Esophagus muscularis mucosa (tissue), 4 donors: ENCODE results near the gene FBLN1. TPM values are rescaled to one million over a fixed set of nuclear protein-coding genes. Genes with fewer than 3 reads are reported as not detected.
A peak's percentile ranks its signal among the peaks of the same experiment; 100 is the strongest.
"Not testable (repeated sequence)": the region's sequence is repeated elsewhere in the genome, so short reads cannot be mapped to it uniquely, and the experiment has no call there.

ENCODE experiments used
- DNase-seq: peaks from one replicate; pipeline ENCODE4 v3.0.0-alpha.2; 2017; ENCODE audit errors: extremely low spot score
- H3K27ac ChIP-seq, 4 donors: fragments of 200-600 bp; sonication (generic); replicated peaks in 1 of 4; 1 replicate in 3 of 4; 2 replicates in 1 of 4; pipeline ENCODE4 v1.5.1; 2016 to 2019; ENCODE audit warnings: mild to moderate bottlenecking in 1 of 4
- H3K27me3 ChIP-seq, 4 donors: fragments of 200-600 bp; sonication (generic); one replicate each; pipeline versions ENCODE4 v1.5.1 to v1.6.0; 2016 to 2019
- H3K36me3 ChIP-seq, 4 donors: fragments of 200-600 bp; sonication (generic); one replicate each; pipeline ENCODE4 v1.5.1; 2016 to 2019
- H3K4me1 ChIP-seq, 4 donors: fragments of 200-600 bp; sonication (generic); one replicate each; pipeline ENCODE4 v1.5.1; 2016 to 2019
- H3K4me3 ChIP-seq, 4 donors: fragments of 200-600 bp; sonication (generic); 1 replicate in 2 of 4; 2 replicates in 2 of 4; pipeline ENCODE4 v1.5.1; 2016 to 2019; ENCODE audit warnings: mild to moderate bottlenecking in 4 of 4, moderate library complexity in 1 of 4
- H3K9me3 ChIP-seq, 4 donors: fragments of 200-600 bp; sonication (generic); 1 replicate in 3 of 4; 2 replicates in 1 of 4; pipeline ENCODE4 v1.5.1; 2016 to 2019
- CTCF ChIP-seq, 3 experiments: fragments of 200-600 bp in 2 of 3; fragments of 450-650 bp in 1 of 3; sonication (generic) in 2 of 3; IDR thresholded peaks; one replicate each; pipeline ENCODE4 v1.5.1; 2017 to 2019; ENCODE audit warnings: antibody characterized with exemption in 3 of 3, mild to moderate bottlenecking in 2 of 3, moderate library complexity in 1 of 3
- EP300 ChIP-seq: sonication (generic); formaldehyde crosslinking; IDR thresholded peaks from one replicate; pipeline ENCODE4 v1.6.1; 2017; ENCODE audit warnings: antibody characterized with exemption
- POLR2A ChIP-seq: fragments of 450-650 bp; IDR thresholded peaks from one replicate; pipeline ENCODE4 v1.6.1; 2017; ENCODE audit warnings: antibody characterized with exemption, moderate library complexity, mild to moderate bottlenecking, low read depth
- POLR2AphosphoS5 ChIP-seq, 2 donors: sonication (generic); formaldehyde crosslinking; IDR thresholded peaks; one replicate each; pipeline ENCODE4 v1.6.1; 2017; ENCODE audit warnings: antibody characterized with exemption in 2 of 2
- WGBS: methylation state at CpG from one replicate; pipeline ENCODE4 v1.1.5; 2018; 5-methylcytosine and 5-hydroxymethylcytosine counted together
- intact Hi-C: fragments of 100-400 bp; cut with DNase I; formaldehyde crosslinking; loops from one replicate; pipeline ENCODE4 v1.15.1; 2023
- total RNA-seq, 4 donors: library from RNA; depleted of rRNA; stranded (reverse); fragments of >200 nt; gene quantifications; one replicate each; pipeline versions ENCODE4 v1.1.0 to v1.2.1, GENCODE V29; 2016

The FBLN1 gene
- total RNA-seq, 4 donors from 2014 or later, result 355 to 534 (median 417) TPM

GRCh38 chr22:45552580-45553350 is 50.1 kb downstream of the FBLN1 start:
- peaks cover 0 to 10% (median 2%) of the 10 kb centered on the region in 4 donors for H3K36me3 ChIP-seq
- intact Hi-C loops, result loop anchor here (5.0 kb wide), 2 partner anchors 235 to 285 kb away; no protein-coding TSS in a partner anchor
- H3K4me1 ChIP-seq, result peaks cover 44 to 70% (median 68%) of the 10 kb centered on the region in 4 donors
- H3K9me3 ChIP-seq, result no peaks in the 10 kb centered on the region
- WGBS, result 59% methylated on average over 23 of the region's 30 CpGs
- H3K27ac ChIP-seq, result peak overlapping the region; percentile 80 to 89 (median 88)
- H3K27me3 ChIP-seq, result peaks cover 0 to 3% (median 0%) of the 10 kb centered on the region in 4 donors
- DNase-seq, result no peak
- no peak overlapping the region for H3K4me3 ChIP-seq
- TF ChIP-seq POLR2AphosphoS5 (IDR thresholded peaks at IDR 0.05) (no peak), EP300 (no peak), CTCF (IDR thresholded peaks at IDR 0.05) (peak in 1 of 3 experiments; percentile 10), POLR2A (no peak)

GRCh38 chr22:45553351-45554039 is 50.8 kb downstream of the FBLN1 start:
- peak; percentile 97 for DNase-seq
- no peak for TF ChIP-seq EP300
- TF ChIP-seq POLR2A, result no peak
- peak; percentile 91 to 95 (median 93) for TF ChIP-seq CTCF (IDR thresholded peaks at IDR 0.05)
- TF ChIP-seq POLR2AphosphoS5 (IDR thresholded peaks at IDR 0.05), result peak; percentile 52 to 57
- peak overlapping the region in 3 of 4 donors; percentile 8 to 40 (median 28) for H3K4me3 ChIP-seq
- H3K36me3 ChIP-seq, result peaks cover 0 to 13% (median 2%) of the 10 kb centered on the region in 4 donors
- intact Hi-C loops, result loop anchor here (1.0 to 5.0 kb wide), 3 partner anchors 112 to 286 kb away; no protein-coding TSS in a partner anchor
- 33% methylated on average over 19 of the region's 23 CpGs for WGBS
- H3K4me1 ChIP-seq, result peaks cover 44 to 63% (median 62%) of the 10 kb centered on the region in 4 donors
- H3K27me3 ChIP-seq, result peaks cover 0 to 3% (median 0%) of the 10 kb centered on the region in 4 donors
- no peaks in the 10 kb centered on the region for H3K9me3 ChIP-seq
- H3K27ac ChIP-seq, result peak overlapping the region; percentile 80 to 89 (median 88)

- 52% methylated on average over 11 of the region's 16 CpGs for WGBS
- intact Hi-C loops, result loop anchor here (1.0 to 5.0 kb wide), 3 partner anchors 113 to 287 kb away; no protein-coding TSS in a partner anchor
- peaks cover 43 to 58% (median 57%) of the 10 kb centered on the region in 4 donors for H3K4me1 ChIP-seq
- TF ChIP-seq CTCF (IDR thresholded peaks at IDR 0.05) (no peak), EP300 (no peak), POLR2A (no peak)
- peak overlapping the region; percentile 80 to 89 (median 88) for H3K27ac ChIP-seq
- peaks cover 0 to 3% (median 0%) of the 10 kb centered on the region in 4 donors for H3K27me3 ChIP-seq
- no peak for DNase-seq
- H3K9me3 ChIP-seq, result no peaks in the 10 kb centered on the region
- peak overlapping the region in 2 of 4 donors; percentile 8 to 40 for H3K4me3 ChIP-seq
- peaks cover 0 to 9% (median 2%) of the 10 kb centered on the region in 4 donors for H3K36me3 ChIP-seq
Measured at GRCh38 chr22:45554040-45554406, 51.3 kb downstream of the FBLN1 start.

- peak overlapping the region in 2 of 4 donors; percentile 80 to 89 for H3K27ac ChIP-seq
- WGBS, result 87% methylated on average over 19 of the region's 19 CpGs
- peaks cover 0 to 9% (median 2%) of the 10 kb centered on the region in 4 donors for H3K36me3 ChIP-seq
- TF ChIP-seq POLR2A, result no peak
- TF ChIP-seq POLR2AphosphoS5 (IDR thresholded peaks at IDR 0.05), result no peak
- TF ChIP-seq EP300, result no peak
- TF ChIP-seq CTCF (IDR thresholded peaks at IDR 0.05), result no peak
- H3K4me1 ChIP-seq, result peaks cover 40 to 49% (median 48%) of the 10 kb centered on the region in 4 donors
- no peak for DNase-seq
- no peak overlapping the region for H3K4me3 ChIP-seq
- peaks cover 0 to 3% (median 0%) of the 10 kb centered on the region in 4 donors for H3K27me3 ChIP-seq
- H3K9me3 ChIP-seq, result peaks cover 0 to 4% (median 2%) of the 10 kb centered on the region in 4 donors
- intact Hi-C loops, result loop anchor here (1.0 to 5.0 kb wide), 3 partner anchors 114 to 288 kb away; no protein-coding TSS in a partner anchor
Measured at GRCh38 chr22:45554861-45555260, 52.2 kb downstream of the FBLN1 start.

GRCh38 chr22:45557926-45558325 is 55.2 kb downstream of the FBLN1 start:
- 95% methylated on average over 7 of the region's 7 CpGs for WGBS
- H3K27ac ChIP-seq, H3K4me3 ChIP-seq, H3K27me3 ChIP-seq, DNase-seq, intact Hi-C loops: not testable (repeated sequence)
- peaks cover 12 to 19% (median 18%) of the 10 kb centered on the region in 4 donors for H3K4me1 ChIP-seq
- peaks cover 0 to 16% (median 9%) of the 10 kb centered on the region in 4 donors for H3K9me3 ChIP-seq
- H3K36me3 ChIP-seq, result peaks cover 0 to 19% (median 2%) of the 10 kb centered on the region in 4 donors

GRCh38 chr22:45560092-45560491 is 57.4 kb downstream of the FBLN1 start:
- H3K27me3 ChIP-seq, DNase-seq, H3K4me3 ChIP-seq, intact Hi-C loops, H3K27ac ChIP-seq, H3K4me1 ChIP-seq: not testable (repeated sequence)
- 93% methylated on average over 3 of the region's 3 CpGs for WGBS
- H3K9me3 ChIP-seq, result peaks cover 0 to 16% (median 9%) of the 10 kb centered on the region in 4 donors
- peaks cover 0 to 28% (median 2%) of the 10 kb centered on the region in 4 donors for H3K36me3 ChIP-seq

- H3K27ac ChIP-seq, H3K4me1 ChIP-seq, H3K4me3 ChIP-seq, DNase-seq, intact Hi-C loops: not testable (repeated sequence)
- Histone ChIP-seq H3K36me3 (peaks cover 0 to 31% (median 2%) of the 10 kb centered on the region in 4 donors), H3K27me3 (peaks cover 0 to 14% (median 0%) of the 10 kb centered on the region in 4 donors), H3K9me3 (peaks cover 0 to 16% (median 9%) of the 10 kb centered on the region in 4 donors)
- 98% methylated on average over 4 of the region's 4 CpGs for WGBS
Measured at GRCh38 chr22:45560761-45561160, 58.1 kb downstream of the FBLN1 start.
